Measurements from ENCODE around the gene HDLBP. TPM values are rescaled to one million over a fixed set of nuclear protein-coding genes. Genes with fewer than 3 reads are reported as not detected.

The HDLBP gene
- total and polyA plus RNA-seq, 5 donors: 265 to 394 (median 373) TPM

GRCh38 chr2:241189093-241189855 lies 126.2 kb downstream of the HDLBP start:
- DNase-seq (peak in 1 of 3 donors; percentile 55), ATAC-seq (no peak)
- H3K4me3 ChIP-seq (ENCODE audit: low read length): no peak overlapping the region
- H3K4me1 ChIP-seq (ENCODE audit: control insufficient read depth, insufficient read depth, low read length): no peaks in the 10 kb centered on the region
- no peak overlapping the region for H3K27ac ChIP-seq (ENCODE audit: low read length)
- intact Hi-C loops (cut with DNase I): no loop called here
- H3K9me3 ChIP-seq (ENCODE audit: control insufficient read depth, low read length): no peaks in the 10 kb centered on the region
- no peaks in the 10 kb centered on the region for H3K27me3 ChIP-seq (ENCODE audit: control insufficient read depth, insufficient read depth)
- 89% methylated on average over 32 of the region's 32 CpGs for WGBS

- no peaks in the 10 kb centered on the region for H3K9me3 ChIP-seq (ENCODE audit: control insufficient read depth, low read length)
- WGBS: 67% methylated on average over 21 of the region's 21 CpGs
- no peaks in the 10 kb centered on the region for H3K4me1 ChIP-seq (ENCODE audit: control insufficient read depth, insufficient read depth, low read length)
- H3K27me3 ChIP-seq (ENCODE audit: control insufficient read depth, insufficient read depth): no peaks in the 10 kb centered on the region
- DNase-seq (no peak), ATAC-seq (no peak)
- H3K4me3 ChIP-seq (ENCODE audit: low read length): no peak within 1 kb of the TSS
- H3K27ac ChIP-seq (ENCODE audit: low read length): no peak within 1 kb of the TSS
- intact Hi-C loops (cut with DNase I): no loop called here
Observed at GRCh38 chr2:241188361-241189092, 126.9 kb downstream of the HDLBP start, which contains the start of gene ANO7. ANO7 (plus strand) TSS chr2:241188677; CDS start chr2:241190064, 1,387 bp downstream.

- Histone ChIP-seq H3K27me3 (ENCODE audit: control insufficient read depth, insufficient read depth) (no peaks in the 10 kb centered on the region), H3K9me3 (ENCODE audit: control insufficient read depth, low read length) (no peaks in the 10 kb centered on the region), H3K4me1 (ENCODE audit: control insufficient read depth, insufficient read depth, low read length) (no peaks in the 10 kb centered on the region), H3K27ac (ENCODE audit: low read length) (no peak overlapping the region), H3K4me3 (ENCODE audit: low read length) (no peak overlapping the region)
- no peak for ATAC-seq
- WGBS: 65% methylated on average over 4 of the region's 4 CpGs
- intact Hi-C loops (cut with DNase I): no loop called here
- DNase-seq: no peak
Observed at GRCh38 chr2:241187918-241188234, 127.6 kb downstream of the HDLBP start.

- H3K4me1 ChIP-seq (ENCODE audit: control insufficient read depth, insufficient read depth, low read length): no peaks in the 10 kb centered on the region
- no peaks in the 10 kb centered on the region for H3K27me3 ChIP-seq (ENCODE audit: control insufficient read depth, insufficient read depth)
- intact Hi-C loops (cut with DNase I): no loop called here
- DNase-seq: no peak
- no peak overlapping the region for H3K4me3 ChIP-seq (ENCODE audit: low read length)
- 59% methylated on average over 14 of the region's 14 CpGs for WGBS
- H3K27ac ChIP-seq (ENCODE audit: low read length): no peak overlapping the region
- no peaks in the 10 kb centered on the region for H3K9me3 ChIP-seq (ENCODE audit: control insufficient read depth, low read length)
- ATAC-seq: no peak
Observed at GRCh38 chr2:241187101-241187917, 128.2 kb downstream of the HDLBP start.

- H3K27ac ChIP-seq (ENCODE audit: low read length): no peak overlapping the region
- no peak overlapping the region for H3K4me3 ChIP-seq (ENCODE audit: low read length)
- no peaks in the 10 kb centered on the region for H3K27me3 ChIP-seq (ENCODE audit: control insufficient read depth, insufficient read depth)
- no peaks in the 10 kb centered on the region for H3K9me3 ChIP-seq (ENCODE audit: control insufficient read depth, low read length)
- no peaks in the 10 kb centered on the region for H3K4me1 ChIP-seq (ENCODE audit: control insufficient read depth, insufficient read depth, low read length)
- 58% methylated on average over 11 of the region's 11 CpGs for WGBS
- DNase-seq (no peak), ATAC-seq (no peak)
- intact Hi-C loops (cut with DNase I): no loop called here
Observed at GRCh38 chr2:241185961-241186360, 129.5 kb downstream of the HDLBP start.

GRCh38 chr2:241184901-241185300 lies 130.6 kb downstream of the HDLBP start:
- no peaks in the 10 kb centered on the region for H3K9me3 ChIP-seq (ENCODE audit: control insufficient read depth, low read length)
- WGBS: 70% methylated on average over 9 of the region's 9 CpGs
- intact Hi-C loops (cut with DNase I): no loop called here
- DNase-seq (no peak), ATAC-seq (no peak)
- H3K4me1 ChIP-seq (ENCODE audit: control insufficient read depth, insufficient read depth, low read length): no peaks in the 10 kb centered on the region
- H3K27ac ChIP-seq (ENCODE audit: low read length): no peak overlapping the region
- no peaks in the 10 kb centered on the region for H3K27me3 ChIP-seq (ENCODE audit: control insufficient read depth, insufficient read depth)
- H3K4me3 ChIP-seq (ENCODE audit: low read length): no peak overlapping the region

GRCh38 chr2:241183221-241183620 lies 132.3 kb downstream of the HDLBP start:
- DNase-seq: no peak
- 93% methylated on average over 9 of the region's 9 CpGs for WGBS
- intact Hi-C loops (cut with DNase I): no loop called here
- ATAC-seq: no peak
- H3K9me3 ChIP-seq (ENCODE audit: control insufficient read depth, low read length): no peaks in the 10 kb centered on the region
- no peak overlapping the region for H3K4me3 ChIP-seq (ENCODE audit: low read length)
- H3K4me1 ChIP-seq (ENCODE audit: control insufficient read depth, insufficient read depth, low read length): no peaks in the 10 kb centered on the region
- H3K27ac ChIP-seq (ENCODE audit: low read length): no peak overlapping the region
- H3K27me3 ChIP-seq (ENCODE audit: control insufficient read depth, insufficient read depth): no peaks in the 10 kb centered on the region

GRCh38 chr2:241182531-241183133 lies 132.8 kb downstream of the HDLBP start:
- no peaks in the 10 kb centered on the region for H3K4me1 ChIP-seq (ENCODE audit: control insufficient read depth, insufficient read depth, low read length)
- H3K27ac ChIP-seq (ENCODE audit: low read length): no peak overlapping the region
- no peak overlapping the region for H3K4me3 ChIP-seq (ENCODE audit: low read length)
- WGBS: 93% methylated on average over 28 of the region's 28 CpGs
- intact Hi-C loops (cut with DNase I): no loop called here
- no peaks in the 10 kb centered on the region for H3K27me3 ChIP-seq (ENCODE audit: control insufficient read depth, insufficient read depth)
- H3K9me3 ChIP-seq (ENCODE audit: control insufficient read depth, low read length): no peaks in the 10 kb centered on the region
- DNase-seq: no peak
- no peak for ATAC-seq

- intact Hi-C loops (cut with DNase I): no loop called here
- H3K27ac ChIP-seq (ENCODE audit: low read length): no peak overlapping the region
- H3K27me3 ChIP-seq (ENCODE audit: control insufficient read depth, insufficient read depth): no peaks in the 10 kb centered on the region
- H3K4me3 ChIP-seq (ENCODE audit: low read length): no peak overlapping the region
- WGBS: 97% methylated on average over 3 of the region's 3 CpGs
- no peak for DNase-seq
- no peaks in the 10 kb centered on the region for H3K9me3 ChIP-seq (ENCODE audit: control insufficient read depth, low read length)
- H3K4me1 ChIP-seq (ENCODE audit: control insufficient read depth, insufficient read depth, low read length): no peaks in the 10 kb centered on the region
- ATAC-seq: no peak
Observed at GRCh38 chr2:241182126-241182525, 133.3 kb downstream of the HDLBP start.

- 90% methylated on average over 12 of the region's 12 CpGs for WGBS
- DNase-seq (no peak), ATAC-seq (no peak)
- Histone ChIP-seq H3K27me3 (ENCODE audit: control insufficient read depth, insufficient read depth) (no peaks in the 10 kb centered on the region), H3K27ac (ENCODE audit: low read length) (no peak overlapping the region), H3K9me3 (ENCODE audit: control insufficient read depth, low read length) (no peaks in the 10 kb centered on the region), H3K4me1 (ENCODE audit: control insufficient read depth, insufficient read depth, low read length) (no peaks in the 10 kb centered on the region), H3K4me3 (ENCODE audit: low read length) (no peak overlapping the region)
- intact Hi-C loops (cut with DNase I): no loop called here
Observed at GRCh38 chr2:241180495-241180894, 135.0 kb downstream of the HDLBP start.

- WGBS: 65% methylated on average over 4 of the region's 4 CpGs
- Histone ChIP-seq H3K27me3 (ENCODE audit: control insufficient read depth, insufficient read depth) (no peaks in the 10 kb centered on the region), H3K4me3 (ENCODE audit: low read length) (no peak overlapping the region), H3K27ac (ENCODE audit: low read length) (no peak overlapping the region), H3K4me1 (ENCODE audit: control insufficient read depth, insufficient read depth, low read length) (no peaks in the 10 kb centered on the region), H3K9me3 (ENCODE audit: control insufficient read depth, low read length) (no peaks in the 10 kb centered on the region)
- intact Hi-C loops (cut with DNase I): no loop called here
- DNase-seq (no peak), ATAC-seq (no peak)
Observed at GRCh38 chr2:241179899-241180298, 135.6 kb downstream of the HDLBP start.
